K562 (cell line): Measurements from ENCODE around the gene ZBTB44. TPM values are rescaled to one million over a fixed set of nuclear protein-coding genes. Genes with fewer than 3 reads are reported as not detected.

Source experiments
- ATAC-seq: fragments of 200-7000 bp; cut with Tn5 transposase; 3 replicates; pipeline ENCODE4 v1.9.1; 2020; ENCODE audit warnings: moderate library complexity
- BruUV-seq: library from RNA; stranded (reverse); fragments of 400-500 nt; replicated peaks from 2 replicates; lab custom pipeline; 2021; lab: Mats Ljungman, UMichigan
- CTCF ChIA-PET: fragments of 300-600 bp; formaldehyde crosslinking; extraction: SDS; loops from one replicate; lab custom pipeline; 2021; ENCODE audit warnings: low intra/inter-chr PET ratio; lab: Yijun Ruan, JAX
- POLR2A ChIA-PET: fragments of 300-600, 350-650 bp; sonication (Branson Sonifier 250); formaldehyde crosslinking; extraction: SDS; loops from one replicate; lab custom pipeline; 2021; ENCODE audit warnings: antibody characterized with exemption, inconsistent platforms; lab: Yijun Ruan, JAX
- DNase-seq, 4 experiments: peaks; one replicate each; pipeline versions ENCODE4 v3.0.0 to v3.0.0-alpha.2; 2011 to 2018; ENCODE audit warnings: low spot score in 3 of 4, mixed read lengths in 3 of 4; ENCODE audit errors: extremely low read depth in 1 of 4
- FAIRE-seq: peaks from 2 replicates; lab custom pipeline; 2011; peaks lifted over from hg19 to GRCh38; lab: Jason Lieb, UNC
- H2AFZ ChIP-seq: 2 replicates; pipeline ENCODE4 v1.6.0; 2011; ENCODE audit warnings: low read depth, low read length, control low read depth, inconsistent platforms
- H3K27ac ChIP-seq: fragments of 200-600 bp; 3 replicates; pipeline ENCODE4 v1.8.0; 2011; ENCODE audit warnings: low read depth, mild to moderate bottlenecking, control low read depth, inconsistent platforms, low read length, moderate library complexity, mixed read lengths; ENCODE audit errors: extremely low read depth
- H3K27me3 ChIP-seq, 2 experiments: fragments of 300-600 bp in 1 of 2; 2 replicates in 1 of 2; 3 replicates in 1 of 2; pipeline versions ENCODE4 v1.6.0 to v1.8.0; 2011; ENCODE audit warnings: inconsistent platforms in 2 of 2, low read length in 2 of 2, mild to moderate bottlenecking in 1 of 2, mixed read lengths in 1 of 2, moderate library complexity in 1 of 2; ENCODE audit not compliant: control insufficient read depth in 2 of 2, insufficient read depth in 2 of 2
- H3K36me3 ChIP-seq: fragments of 300-600 bp; 3 replicates; pipeline ENCODE4 v1.8.0; 2011; ENCODE audit warnings: mild to moderate bottlenecking, low read length, inconsistent platforms; ENCODE audit not compliant: control insufficient read depth, insufficient read depth
- H3K4me1 ChIP-seq, 2 experiments: fragments of 200-600 bp in 1 of 2; replicated peaks in 1 of 2; 2 replicates in 1 of 2; 3 replicates in 1 of 2; pipeline versions ENCODE4 v1.5.1 to v1.8.0; 2011; ENCODE audit warnings: inconsistent platforms in 2 of 2, low read length in 2 of 2, mild to moderate bottlenecking in 1 of 2, mixed read lengths in 1 of 2, moderate library complexity in 1 of 2; ENCODE audit not compliant: control insufficient read depth in 2 of 2, insufficient read depth in 2 of 2
- H3K4me2 ChIP-seq: 2 replicates; pipeline ENCODE4 v1.6.1; 2011; ENCODE audit warnings: low read length, control low read depth, inconsistent platforms, mixed read lengths; ENCODE audit not compliant: insufficient read depth
- H3K4me3 ChIP-seq: fragments of 200-600 bp; sonication (generic), shearing (Covaris generic); 2 replicates; pipeline ENCODE4 v1.5.1; 2016; ENCODE audit warnings: control low read depth, inconsistent platforms
- H3K79me2 ChIP-seq: fragments of 200-600 bp; 3 replicates; pipeline ENCODE4 v1.8.0; 2011; ENCODE audit warnings: low read length, inconsistent platforms; ENCODE audit not compliant: control insufficient read depth, insufficient read depth
- H3K9ac ChIP-seq, 2 experiments: 2 replicates each; pipeline versions ENCODE4 v1.6.0 to v1.6.1; 2011; ENCODE audit warnings: low read depth in 2 of 2, low read length in 2 of 2, control low read depth in 1 of 2, inconsistent platforms in 1 of 2, mild to moderate bottlenecking in 1 of 2, mixed read lengths in 1 of 2; ENCODE audit not compliant: insufficient read depth in 1 of 2
- H3K9me1 ChIP-seq: one replicate; pipeline ENCODE4 v1.6.0; 2011; ENCODE audit warnings: inconsistent platforms, mild to moderate bottlenecking, low read length, moderate library complexity; ENCODE audit not compliant: control insufficient read depth, insufficient read depth
- H3K9me3 ChIP-seq: replicated peaks from 2 replicates; pipeline ENCODE4 v1.5.1; 2011; ENCODE audit warnings: low read depth, low read length, inconsistent platforms; ENCODE audit not compliant: control insufficient read depth, insufficient read depth
- H4K20me1 ChIP-seq: replicated peaks from 2 replicates; pipeline ENCODE4 v1.6.1; 2011; ENCODE audit warnings: low read length, inconsistent platforms, mixed read lengths; ENCODE audit not compliant: control insufficient read depth, insufficient read depth
- CAMTA2 ChIP-seq: fragments of 250-450 bp; sonication (Bioruptor Pico); conservative IDR thresholded peaks from 2 replicates; pipeline ENCODE4 v1.5.1; 2022
- CBX1 ChIP-seq: sonication (generic); IDR thresholded peaks from 2 replicates; pipeline ENCODE4 v1.6.1; 2016; ENCODE audit warnings: antibody characterized with exemption, low read depth, mild to moderate bottlenecking
- CSDE1 ChIP-seq, 2 experiments: fragments of 450-650 bp; IDR thresholded peaks; 2 replicates each; pipeline ENCODE4 v1.6.1; 2016; ENCODE audit warnings: mild to moderate bottlenecking in 1 of 2
- DACH1 ChIP-seq: fragments of 450-650 bp; IDR thresholded peaks from 2 replicates; pipeline ENCODE4 v1.6.1; 2018; ENCODE audit not compliant: partially characterized antibody
- ETV6 ChIP-seq, 3 experiments: fragments of 150-350 bp in 1 of 3; sonication (generic) in 1 of 3; formaldehyde crosslinking in 1 of 3; IDR thresholded peaks; 2 replicates each; pipeline versions ENCODE4 v1.6.1 to v1.8.0; 2014 to 2022; ENCODE audit warnings: borderline replicate concordance in 2 of 3, low read depth in 2 of 3, antibody characterized with exemption in 1 of 3, low read length in 1 of 3, mild to moderate bottlenecking in 1 of 3, missing genetic modification reagents in 1 of 3
- FOXO4 ChIP-seq: fragments of 450-650 bp; formaldehyde crosslinking; IDR thresholded peaks from 2 replicates; pipeline ENCODE4 v1.4.0; 2020; ENCODE audit warnings: mild to moderate bottlenecking, moderate library complexity
- MAFK ChIP-seq: IDR thresholded peaks from 2 replicates; pipeline ENCODE4 v1.6.1; 2011; ENCODE audit warnings: low read length, improper control_type of control experiment
- MEF2D ChIP-seq: conservative IDR thresholded peaks from 2 replicates; pipeline ENCODE4 v1.6.1; 2016; ENCODE audit warnings: low read depth, missing genetic modification characterization, missing compliant biosample characterization
- NCOA4 ChIP-seq: fragments of 450-650 bp; IDR thresholded peaks from 2 replicates; pipeline ENCODE4 v1.6.1; 2018; ENCODE audit warnings: mild to moderate bottlenecking; ENCODE audit not compliant: partially characterized antibody
- SNAPC5 ChIP-seq: fragments of 250-450 bp; sonication (Bioruptor Pico); IDR thresholded peaks from 2 replicates; pipeline ENCODE4 v1.8.0; 2021; ENCODE audit warnings: moderate library complexity, mild to moderate bottlenecking, inconsistent platforms
- SNRNP70 ChIP-seq: fragments of 200-400 bp; formaldehyde crosslinking; optimal IDR thresholded peaks from 2 replicates; pipeline ENCODE3; 2017; ENCODE audit warnings: low read depth, low read length
- SP1 ChIP-seq: sonication (generic); formaldehyde crosslinking; IDR thresholded peaks from 2 replicates; pipeline ENCODE4 v1.8.1; 2022; ENCODE audit warnings: mild to moderate bottlenecking, missing genetic modification reagents
- THRB ChIP-seq: fragments of 450-650 bp; formaldehyde crosslinking; conservative IDR thresholded peaks from 2 replicates; pipeline ENCODE4 v1.4.0; 2022; ENCODE audit warnings: mild to moderate bottlenecking, missing genetic modification characterization
- ZBTB34 ChIP-seq: fragments of 250-450 bp; sonication (Bioruptor Pico); IDR thresholded peaks from 2 replicates; pipeline ENCODE4 v1.8.0; 2021; ENCODE audit warnings: mild to moderate bottlenecking, moderate library complexity
- ZFP1 ChIP-seq: fragments of 450-650 bp; formaldehyde crosslinking; IDR thresholded peaks from 2 replicates; pipeline ENCODE4 v1.4.0; 2020; ENCODE audit warnings: mild to moderate bottlenecking, mixed read lengths
- WGBS: fragments of 100-300 bp; shearing (Covaris generic); methylation state at CpG from one replicate; pipeline ENCODE4 v1.1.6; 2016; ENCODE audit warnings: low coverage, mixed read lengths; ENCODE audit not compliant: insufficient coverage; ENCODE audit errors: missing lambda C conversion rate; 5-methylcytosine and 5-hydroxymethylcytosine counted together
- in situ Hi-C: fragments of 300-500 bp; cut with MboI; formaldehyde crosslinking; loops from 4 replicates; pipeline ENCODE4 v1.15.0; 2018; ENCODE audit warnings: inconsistent platforms, mixed read lengths
- intact Hi-C: fragments of 100-400 bp; cut with micrococcal nuclease; formaldehyde crosslinking; loops from 2 replicates; pipeline ENCODE4 v1.14.2; 2022
- polyA plus RNA-seq, 8 experiments: library from polyadenylated mRNA; depleted of rRNA in 4 of 8; stranded (reverse) in 5 of 8; unstranded in 3 of 8; fragments of >200 nt; fragmentation: Nextera tagmentation in 2 of 8; fragmentation: Illumina TruSeq in 1 of 8; extraction: Ambion mirVana in 2 of 8; extraction: Trizol in 1 of 8; gene quantifications; 2 replicates each; pipeline versions ENCODE4 v1.2.1 to v1.2.3, GENCODE V29; 2011 to 2014; ENCODE audit warnings: inconsistent platforms in 1 of 8, missing spikeins in 1 of 8
- total RNA-seq, 7 experiments: library from RNA; depleted of rRNA in 6 of 7; stranded (reverse); fragments of >200 nt in 6 of 7; fragmentation: Illumina TruSeq in 2 of 7; extraction: Trizol in 2 of 7; gene quantifications; 2 replicates each; pipeline versions ENCODE4 v1.2.1 to v1.2.3, GENCODE V29; 2011 to 2021; ENCODE audit warnings: low replicate concordance in 1 of 7

The ZBTB44 gene
- total and polyA plus RNA-seq, 9 of the 15 experiments (the other 6 are each of a cell fraction or from before 2014, with no cell fraction given): 4.7 to 27.1 (median 17.3) TPM

GRCh38 chr11:130249371-130249770 is 65.3 kb downstream of the ZBTB44 start:
- Histone ChIP-seq H4K20me1 (no peaks in the 10 kb centered on the region), H3K9me1 (no peaks in the 10 kb centered on the region), H3K4me3 (no peak overlapping the region), H3K36me3 (peaks cover 3% of the 10 kb centered on the region; the same call in 1 of the 3 replicates), H3K27ac (no peak overlapping the region), H3K79me2 (no peaks in the 10 kb centered on the region; the same call in 2 of the 3 replicates), H3K4me2 (no peak overlapping the region), H3K9ac (no peak overlapping the region; a peak in 1 of 4 replicates), H3K9me3 (no peaks in the 10 kb centered on the region), H3K27me3 (no peaks in the 10 kb centered on the region), H3K4me1 (no peaks in the 10 kb centered on the region), H2AFZ (no peak overlapping the region)
- ATAC-seq (no peak), FAIRE-seq (no peak), DNase-seq (no peak)
- intact Hi-C loops (no loop called here), in situ Hi-C loops (no loop called here)
- ChIA-PET CTCF (no interaction called here), POLR2A (no interaction called here)
- no peak for TF ChIP-seq FOXO4
- TF ChIP-seq ZFP1: no peak
- no peak for TF ChIP-seq ETV6 (IDR thresholded peaks at IDR 0.05; ENCODE audit: borderline replicate concordance in 1 of 2, low read depth in 2 of 2, low read length in 1 of 2)
- TF ChIP-seq ETV6 (CRISPR knock-in tag; IDR thresholded peaks at IDR 0.05; ENCODE audit: borderline replicate concordance): no peak
- no peak for TF ChIP-seq SP1 (CRISPR knock-in tag)
- no peak for TF ChIP-seq NCOA4
- no peak for TF ChIP-seq SNAPC5 (CRISPR knock-in tag)
- TF ChIP-seq ZBTB34 (CRISPR knock-in tag): no peak
- no peak for TF ChIP-seq CSDE1 (IDR thresholded peaks at IDR 0.05)
- TF ChIP-seq SNRNP70: no peak
- no peak for TF ChIP-seq CAMTA2 (CRISPR knock-in tag)
- TF ChIP-seq THRB (CRISPR knock-in tag): no peak
- no peak for TF ChIP-seq MEF2D
- no peak for TF ChIP-seq MAFK
- no peak for TF ChIP-seq CBX1
- no peak for TF ChIP-seq DACH1
- 88% methylated on average over 5 of the region's 5 CpGs for WGBS
- BruUV-seq: no TSS peak
